Nephron progenitor cell (in vitro differentiated cells): ENCODE results near the gene ROBO2.

Experiments used
- DNase-seq: peaks from one replicate; pipeline ENCODE4 v3.0.0; 2021
- H3K27ac Mint-ChIP-seq: 2 replicates; pipeline ENCODE4 v1.8.0; 2021; ENCODE audit warnings: mild to moderate bottlenecking, moderate library complexity, mixed read lengths
- H3K27me3 Mint-ChIP-seq: 2 replicates; pipeline ENCODE4 v1.8.0; 2021; ENCODE audit warnings: mild to moderate bottlenecking, low read depth, mixed read lengths; ENCODE audit not compliant: poor library complexity
- H3K36me3 Mint-ChIP-seq: 2 replicates; pipeline ENCODE4 v1.8.0; 2021; ENCODE audit warnings: low read depth, mixed read lengths
- H3K4me1 Mint-ChIP-seq: 2 replicates; pipeline ENCODE4 v1.8.0; 2021; ENCODE audit warnings: mixed read lengths
- H3K4me3 Mint-ChIP-seq: 2 replicates; pipeline ENCODE4 v1.8.0; 2021; ENCODE audit warnings: mild to moderate bottlenecking, moderate library complexity, mixed read lengths
- H3K9me3 Mint-ChIP-seq: 2 replicates; pipeline ENCODE4 v1.8.0; 2021; ENCODE audit warnings: mild to moderate bottlenecking, moderate library complexity, mixed read lengths
- TF ChIP-seq, protein P1 (sequence below): fragments of 200-600 bp; sonication (generic); IDR thresholded peaks from 2 replicates; pipeline ENCODE4 v1.5.0; 2021; ENCODE audit warnings: antibody characterized with exemption

Gene ROBO2

DNA sequence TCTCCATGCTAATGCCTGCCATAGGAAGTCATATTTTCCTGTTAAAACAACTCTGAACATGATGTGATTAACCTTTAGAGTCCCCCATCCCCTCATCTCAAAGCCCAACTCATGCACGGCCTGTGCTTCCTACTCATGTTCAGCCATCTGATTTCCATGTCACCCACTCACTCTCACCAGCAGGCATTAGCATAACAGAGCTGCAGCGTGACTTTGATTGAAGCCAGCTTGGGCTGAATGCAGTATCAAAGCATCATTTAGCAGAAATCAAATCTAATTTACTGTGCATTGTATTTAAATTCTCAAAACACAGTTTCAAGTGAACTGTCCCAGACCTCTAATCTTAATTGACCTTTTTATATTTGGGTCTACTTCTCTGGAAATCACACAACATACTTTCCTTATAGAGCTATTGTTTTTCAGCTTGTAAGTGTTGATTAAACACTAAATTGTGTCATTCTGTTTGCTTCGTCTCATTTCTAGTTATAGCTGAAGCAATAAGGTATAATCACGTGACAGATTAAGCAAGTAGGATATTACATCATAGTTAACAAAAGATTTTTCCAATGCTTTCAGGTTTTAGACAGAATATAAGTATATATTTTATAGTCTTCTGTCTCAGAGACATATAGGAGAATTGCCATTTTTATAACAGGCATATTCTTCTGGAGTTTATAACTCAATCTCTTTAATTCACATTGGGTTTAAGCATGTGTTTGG, 501.5 kb downstream of the ROBO2 start:
- Mint-ChIP-seq H3K9me3 (peaks cover 8% of the 10 kb centered on the region), H3K27ac (no peak overlapping the region), H3K4me1 (peaks cover 2% of the 10 kb centered on the region), H3K27me3 (no peaks in the 10 kb centered on the region), H3K36me3 (peaks cover 5% of the 10 kb centered on the region), H3K4me3 (no peak overlapping the region)
- no peak for DNase-seq
- TF ChIP-seq, protein P1, sequence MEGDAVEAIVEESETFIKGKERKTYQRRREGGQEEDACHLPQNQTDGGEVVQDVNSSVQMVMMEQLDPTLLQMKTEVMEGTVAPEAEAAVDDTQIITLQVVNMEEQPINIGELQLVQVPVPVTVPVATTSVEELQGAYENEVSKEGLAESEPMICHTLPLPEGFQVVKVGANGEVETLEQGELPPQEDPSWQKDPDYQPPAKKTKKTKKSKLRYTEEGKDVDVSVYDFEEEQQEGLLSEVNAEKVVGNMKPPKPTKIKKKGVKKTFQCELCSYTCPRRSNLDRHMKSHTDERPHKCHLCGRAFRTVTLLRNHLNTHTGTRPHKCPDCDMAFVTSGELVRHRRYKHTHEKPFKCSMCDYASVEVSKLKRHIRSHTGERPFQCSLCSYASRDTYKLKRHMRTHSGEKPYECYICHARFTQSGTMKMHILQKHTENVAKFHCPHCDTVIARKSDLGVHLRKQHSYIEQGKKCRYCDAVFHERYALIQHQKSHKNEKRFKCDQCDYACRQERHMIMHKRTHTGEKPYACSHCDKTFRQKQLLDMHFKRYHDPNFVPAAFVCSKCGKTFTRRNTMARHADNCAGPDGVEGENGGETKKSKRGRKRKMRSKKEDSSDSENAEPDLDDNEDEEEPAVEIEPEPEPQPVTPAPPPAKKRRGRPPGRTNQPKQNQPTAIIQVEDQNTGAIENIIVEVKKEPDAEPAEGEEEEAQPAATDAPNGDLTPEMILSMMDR = no peak

DNA sequence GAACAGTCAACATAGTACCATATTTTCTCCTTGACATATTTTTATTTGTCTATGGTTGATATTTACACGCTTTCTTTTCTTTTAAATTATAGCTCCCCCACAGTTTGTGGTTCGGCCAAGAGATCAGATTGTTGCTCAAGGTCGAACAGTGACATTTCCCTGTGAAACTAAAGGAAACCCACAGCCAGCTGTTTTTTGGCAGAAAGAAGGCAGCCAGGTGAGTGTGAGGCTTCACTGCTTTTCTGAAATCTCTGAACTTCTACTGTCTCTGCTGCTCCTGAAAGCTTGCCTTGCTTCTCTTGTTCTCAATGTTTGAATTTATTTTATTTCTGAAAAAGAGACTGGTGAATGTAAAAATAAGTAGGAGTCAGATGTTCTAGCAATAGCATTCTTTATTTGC, 506.3 kb downstream of the ROBO2 start:
- no peaks in the 10 kb centered on the region for H3K27me3 Mint-ChIP-seq
- TF ChIP-seq, protein P1 = no peak
- no peak overlapping the region for H3K4me3 Mint-ChIP-seq
- H3K27ac Mint-ChIP-seq = no peak overlapping the region
- H3K4me1 Mint-ChIP-seq = peaks cover 3% of the 10 kb centered on the region
- H3K9me3 Mint-ChIP-seq = no peaks in the 10 kb centered on the region
- no peak for DNase-seq
- no peaks in the 10 kb centered on the region for H3K36me3 Mint-ChIP-seq

DNA sequence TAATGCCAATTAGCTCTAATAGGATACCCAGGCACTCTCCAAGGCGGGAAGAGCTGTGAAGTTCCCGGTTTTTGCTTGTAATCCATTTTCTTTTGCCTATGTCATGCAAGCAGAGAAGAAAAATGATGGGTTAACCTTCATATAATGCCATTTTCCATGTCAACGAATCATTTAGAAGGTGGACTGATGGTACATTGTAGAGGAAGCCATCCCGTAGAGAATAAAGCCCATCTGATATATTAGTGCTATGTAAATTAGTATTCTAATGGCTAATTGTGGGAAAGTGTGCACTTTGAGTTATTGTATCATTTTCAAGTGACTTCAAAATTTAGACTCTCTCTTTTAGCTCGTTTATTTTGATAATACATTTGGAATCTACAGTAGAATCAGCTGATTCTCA, 509.1 kb downstream of the ROBO2 start:
- Mint-ChIP-seq H3K27ac (no peak overlapping the region), H3K36me3 (no peaks in the 10 kb centered on the region), H3K9me3 (no peaks in the 10 kb centered on the region), H3K4me1 (peaks cover 3% of the 10 kb centered on the region), H3K4me3 (no peak overlapping the region), H3K27me3 (no peaks in the 10 kb centered on the region)
- DNase-seq = no peak
- TF ChIP-seq, protein P1 = no peak

DNA sequence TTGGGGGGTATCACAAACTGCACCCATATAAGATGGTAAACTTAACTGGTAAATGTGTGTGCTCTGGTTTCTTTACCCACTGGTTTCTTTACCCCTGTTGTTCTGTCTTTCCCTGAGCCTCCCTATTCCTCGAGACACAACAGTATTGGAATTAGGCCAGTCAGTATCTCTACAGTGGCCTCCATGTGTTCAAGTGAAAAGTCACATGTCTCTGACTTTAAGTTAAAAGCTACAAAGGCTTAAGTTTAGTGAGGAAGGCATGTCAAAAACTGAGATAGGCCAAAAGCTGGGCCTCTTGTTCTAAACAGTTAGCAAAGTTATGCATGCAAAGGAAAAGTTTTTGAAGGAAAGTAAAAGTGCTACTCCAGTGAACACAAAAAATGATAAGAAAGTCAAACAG, 513.3 kb downstream of the ROBO2 start:
- Mint-ChIP-seq H3K9me3 (no peaks in the 10 kb centered on the region), H3K4me1 (no peaks in the 10 kb centered on the region), H3K27ac (no peak overlapping the region), H3K27me3 (no peaks in the 10 kb centered on the region), H3K4me3 (no peak overlapping the region), H3K36me3 (no peaks in the 10 kb centered on the region)
- TF ChIP-seq, protein P1 = no peak
- DNase-seq = no peak

DNA sequence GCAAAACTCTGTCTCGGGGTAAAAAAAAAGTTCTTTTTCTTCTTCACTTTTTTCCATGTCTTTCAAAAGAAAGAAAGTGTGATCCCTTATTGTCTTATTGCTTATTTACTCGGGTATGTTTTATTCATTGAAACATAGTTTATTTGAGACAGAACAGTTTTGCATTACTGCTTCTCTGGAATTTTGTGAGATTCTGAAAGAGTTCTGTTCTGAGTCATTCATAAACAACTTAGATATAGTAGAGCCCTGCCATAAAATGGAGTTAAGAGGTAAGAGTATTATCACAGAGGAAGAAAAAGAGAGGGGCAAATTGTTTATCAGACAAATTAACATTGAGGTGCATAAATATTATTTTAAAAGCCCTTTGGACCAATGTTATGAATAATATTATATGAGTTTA, 522.2 kb downstream of the ROBO2 start:
- H3K9me3 Mint-ChIP-seq = no peaks in the 10 kb centered on the region
- no peaks in the 10 kb centered on the region for H3K4me1 Mint-ChIP-seq
- H3K4me3 Mint-ChIP-seq = no peak overlapping the region
- TF ChIP-seq, protein P1 = no peak
- DNase-seq = no peak
- no peaks in the 10 kb centered on the region for H3K27me3 Mint-ChIP-seq
- no peaks in the 10 kb centered on the region for H3K36me3 Mint-ChIP-seq
- H3K27ac Mint-ChIP-seq = no peak overlapping the region

DNA sequence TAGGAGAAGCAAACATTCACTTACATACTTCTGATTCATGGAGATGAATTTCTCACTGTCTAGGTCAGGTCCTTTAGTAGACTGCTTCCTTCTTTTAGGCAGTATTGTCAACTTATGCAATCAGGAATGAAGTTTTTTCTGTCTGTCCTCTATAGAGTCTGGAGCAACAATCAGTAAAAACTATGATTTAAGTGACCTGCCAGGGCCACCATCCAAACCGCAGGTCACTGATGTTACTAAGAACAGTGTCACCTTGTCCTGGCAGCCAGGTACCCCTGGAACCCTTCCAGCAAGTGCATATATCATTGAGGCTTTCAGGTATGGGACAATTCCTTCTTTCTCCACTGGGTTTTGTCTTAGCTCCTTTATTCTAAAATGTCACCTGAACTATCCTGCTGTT, 523.1 kb downstream of the ROBO2 start:
- Mint-ChIP-seq H3K4me3 (no peak overlapping the region), H3K4me1 (no peaks in the 10 kb centered on the region), H3K9me3 (no peaks in the 10 kb centered on the region), H3K36me3 (no peaks in the 10 kb centered on the region), H3K27me3 (no peaks in the 10 kb centered on the region), H3K27ac (no peak overlapping the region)
- no peak for DNase-seq
- TF ChIP-seq, protein P1 = no peak
